Activated T-cell treated with anti-CD3 and anti-CD28 coated beads for 48 hours (primary cell): ENCODE data around the gene CMIP.

Experiments
- DNase-seq: peaks from one replicate; pipeline ENCODE4 v3.0.0-alpha.2; 2020; ENCODE audit warnings: low read depth

CMIP gene

DNA sequence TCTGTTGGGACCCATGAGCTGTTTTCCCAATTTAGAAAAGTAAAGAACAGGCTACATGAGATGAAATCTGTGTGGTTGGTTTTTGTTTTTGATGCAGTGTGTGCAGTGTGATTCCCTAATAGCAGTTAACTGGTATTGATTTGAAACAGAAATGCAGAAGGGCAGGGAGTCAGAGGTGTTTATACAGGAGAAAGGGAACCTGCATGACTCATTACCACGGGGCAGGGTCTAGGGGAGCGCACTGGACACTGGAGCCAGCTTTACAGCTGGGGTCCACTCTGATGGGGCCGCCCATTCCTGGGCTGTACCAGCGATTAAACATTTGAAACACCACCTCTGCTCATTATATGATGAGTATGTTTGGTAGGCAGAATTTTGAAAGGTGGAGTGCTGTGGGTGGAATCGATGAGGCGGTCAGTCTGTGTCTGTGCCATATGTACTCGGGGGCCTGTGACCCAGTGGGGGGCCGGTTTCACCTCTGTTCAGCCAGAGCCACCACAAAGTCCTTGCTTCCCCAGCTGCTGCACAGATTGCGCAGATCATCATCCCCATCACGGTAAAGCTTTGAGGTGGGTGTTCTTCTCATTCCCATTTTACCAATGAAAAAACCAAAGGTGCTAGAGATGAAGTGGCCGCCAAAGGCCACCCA lies 142.5 kb downstream of the CMIP start:
- no peak for DNase-seq

DNA sequence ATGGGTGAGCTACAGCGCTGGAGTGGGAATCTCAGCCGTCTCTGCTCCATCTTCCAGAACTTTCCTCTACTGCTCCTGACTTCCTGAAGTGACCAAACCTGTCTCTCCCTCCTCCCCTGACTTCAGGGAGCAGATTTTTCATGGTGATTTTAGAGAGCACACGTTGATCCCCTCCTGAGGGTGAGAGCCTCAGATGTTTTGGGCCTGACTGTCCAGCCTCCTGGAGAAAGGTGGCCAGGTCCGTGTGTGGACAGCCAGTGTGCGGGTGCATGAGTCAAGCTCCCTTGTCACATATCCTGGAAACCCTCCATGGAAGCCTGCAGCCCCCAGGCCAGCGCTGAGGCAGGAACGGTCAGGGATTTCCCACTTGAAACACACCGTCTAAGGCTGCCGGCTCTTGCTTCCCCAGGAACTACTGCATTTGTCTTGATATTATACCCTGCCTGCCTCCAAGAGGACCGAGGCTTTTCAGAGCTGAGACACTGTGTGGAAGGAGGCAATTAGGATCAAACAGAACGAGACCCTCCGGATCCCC lies 143.1 kb downstream of the CMIP start:
- DNase-seq: no peak

DNA sequence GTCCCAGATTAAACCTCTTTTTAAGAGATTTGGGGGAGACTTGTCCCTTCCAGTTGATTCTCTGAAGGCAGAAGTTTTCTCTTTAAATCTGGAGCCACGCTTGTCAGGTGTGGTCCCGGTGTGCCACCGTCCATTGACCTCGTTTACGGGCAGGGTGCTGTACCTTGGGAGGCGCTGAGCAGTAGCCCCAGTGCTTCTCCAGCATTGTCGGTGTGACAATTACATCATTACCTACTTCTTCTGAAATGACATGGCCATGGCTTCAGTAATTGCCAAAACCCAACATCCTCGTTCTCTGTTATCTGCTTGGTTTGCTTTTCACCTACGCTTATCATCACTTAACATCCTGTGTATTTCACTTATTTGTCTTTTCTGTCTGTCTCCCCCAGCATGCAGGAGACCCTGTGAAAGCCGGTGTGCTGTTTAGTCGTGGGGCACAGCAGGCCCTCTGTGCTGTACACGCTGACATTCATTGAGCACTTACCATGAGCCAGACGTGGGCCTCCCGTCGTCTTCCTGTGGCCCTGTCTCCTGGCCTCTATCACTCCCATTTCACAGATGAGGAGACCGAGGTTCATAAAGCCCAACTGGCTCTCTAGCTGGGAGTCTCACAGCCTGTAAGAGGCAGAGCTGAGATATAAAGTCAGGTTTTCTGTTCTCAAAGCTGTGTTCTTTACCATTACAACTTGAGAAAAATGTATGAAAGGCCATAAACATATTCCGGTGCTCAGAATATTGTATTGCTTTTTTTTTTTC lies 143.9 kb downstream of the CMIP start:
- DNase-seq: no peak

DNA sequence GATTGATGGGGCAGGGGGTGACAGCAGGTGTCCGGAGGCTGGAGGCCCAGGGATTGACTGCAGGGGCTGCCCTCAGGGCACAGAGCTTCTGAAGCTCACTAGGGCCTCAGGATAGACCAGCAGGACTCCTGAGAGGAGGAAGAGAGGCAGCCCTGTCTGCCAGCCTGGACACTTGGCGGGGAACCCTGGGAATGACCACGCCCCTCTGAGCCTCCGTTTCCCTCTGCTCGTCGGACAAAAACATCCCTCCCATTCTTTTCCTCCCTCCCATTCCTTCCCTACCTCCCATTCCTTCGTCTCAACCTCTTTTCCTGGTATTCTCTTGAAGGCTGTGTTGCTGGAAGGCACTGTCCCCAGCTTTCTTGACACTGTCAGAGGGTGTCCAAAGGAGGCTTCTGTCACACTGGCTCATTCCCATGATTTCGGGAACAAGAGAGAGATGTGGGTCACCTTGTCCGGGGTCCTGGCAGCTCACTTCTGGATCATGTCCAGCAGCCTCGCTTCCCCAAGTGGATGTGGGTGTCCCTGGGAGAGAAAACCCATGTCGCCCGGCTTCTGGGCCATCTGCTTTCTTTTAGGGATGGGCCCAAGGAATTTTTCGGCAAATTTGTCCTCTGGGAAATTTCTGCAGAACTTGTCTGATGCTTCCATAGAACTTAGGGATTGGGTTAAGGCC lies 145.5 kb downstream of the CMIP start:
- no peak for DNase-seq

DNA sequence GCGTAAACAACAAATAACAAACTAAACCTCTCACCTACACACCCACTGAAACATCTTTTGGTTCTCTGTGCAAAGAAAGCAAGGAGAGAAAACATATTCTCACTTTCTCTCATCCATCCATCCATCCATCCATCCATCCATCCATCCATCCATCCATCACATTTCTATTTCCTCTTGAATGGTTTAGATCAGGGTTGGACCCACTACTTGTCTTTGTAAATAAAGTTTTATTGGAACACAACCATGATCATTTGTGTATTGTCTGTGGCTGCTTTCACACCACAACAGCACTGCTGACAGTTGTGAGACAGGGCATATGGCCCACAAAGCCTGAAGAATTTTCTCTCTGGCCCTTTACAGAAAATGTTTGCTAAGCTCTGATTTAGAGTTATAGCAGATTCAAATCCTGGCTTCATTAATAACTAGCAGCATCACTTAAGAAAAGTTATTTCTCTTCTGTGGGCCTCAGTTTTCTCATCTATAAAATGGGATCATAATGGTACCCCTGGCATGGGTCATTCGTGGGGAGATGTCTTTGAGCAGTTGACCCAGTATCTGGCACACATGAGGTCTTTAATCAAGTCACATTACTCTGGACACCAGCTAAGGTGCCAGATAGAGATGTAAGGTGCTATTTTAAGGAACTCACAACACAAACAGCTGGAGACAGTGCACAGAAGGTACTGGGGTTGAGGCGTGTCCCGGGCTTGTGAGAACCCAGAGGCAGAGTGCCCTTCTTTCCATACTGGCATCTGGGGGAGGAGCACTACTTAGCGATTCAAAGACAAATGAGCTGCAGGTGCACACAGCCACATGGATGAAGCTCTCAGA lies 146.3 kb downstream of the CMIP start:
- no peak for DNase-seq

DNA sequence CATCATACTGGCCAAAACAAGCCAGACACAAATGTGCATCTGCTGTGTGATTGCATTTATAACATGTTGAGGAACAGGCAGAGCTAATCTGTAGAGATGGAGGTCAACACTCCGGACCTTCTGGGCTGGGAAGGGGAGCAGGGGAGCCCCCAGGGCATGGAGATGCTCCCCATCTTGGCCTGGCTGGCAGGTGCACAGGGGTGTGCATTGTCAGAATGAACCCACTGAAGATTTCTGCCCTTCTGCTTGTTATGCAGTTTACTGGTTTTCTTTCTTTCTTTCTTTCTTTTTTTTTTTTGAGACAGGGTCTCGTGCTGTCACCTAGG lies 146.9 kb downstream of the CMIP start:
- DNase-seq: no peak

DNA sequence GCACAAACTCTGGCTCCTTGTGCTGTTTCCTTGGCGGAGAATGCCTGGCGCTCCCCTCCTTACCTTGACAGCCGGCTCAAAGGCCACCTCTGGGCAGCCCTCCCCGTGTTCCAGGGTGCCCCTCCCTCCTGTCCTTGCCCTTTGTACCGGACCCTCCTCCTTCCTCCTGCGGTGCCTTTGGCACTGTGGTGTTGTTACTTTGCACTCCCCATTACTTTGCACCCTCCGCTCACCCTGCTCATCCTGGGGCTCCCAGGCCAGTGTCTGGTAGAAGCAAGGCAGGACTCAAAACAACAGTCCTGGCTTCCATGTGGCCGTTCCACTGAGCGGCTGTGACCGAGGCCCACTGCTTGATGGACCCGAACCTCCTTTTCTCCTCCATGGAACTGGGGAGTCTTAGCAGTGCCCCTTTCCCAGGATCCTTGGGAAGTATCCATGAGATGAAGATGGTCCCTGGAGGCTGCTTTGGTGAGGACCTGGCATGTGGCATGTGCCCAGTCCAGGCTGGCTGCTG lies 147.8 kb downstream of the CMIP start:
- DNase-seq: no peak

DNA sequence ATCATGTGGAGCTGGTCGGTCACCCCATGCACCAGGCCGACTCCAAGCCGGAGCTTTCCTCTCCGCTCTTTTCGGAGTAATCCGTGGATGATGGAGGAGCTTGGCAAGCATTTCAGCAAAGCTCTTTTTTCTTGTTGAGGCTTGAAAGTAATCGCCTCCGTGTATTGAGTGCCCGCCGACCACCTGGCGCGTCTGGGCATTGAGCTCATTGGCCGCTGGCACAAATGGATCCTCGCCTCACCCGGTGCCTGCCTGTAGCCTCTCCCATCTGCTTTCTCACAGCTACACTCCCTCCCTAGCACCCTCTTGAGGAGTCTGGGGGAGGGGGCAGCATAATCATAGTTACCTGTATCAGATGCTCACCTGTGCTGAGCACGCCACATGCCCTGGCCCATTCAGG lies 148.9 kb downstream of the CMIP start:
- DNase-seq: no peak

DNA sequence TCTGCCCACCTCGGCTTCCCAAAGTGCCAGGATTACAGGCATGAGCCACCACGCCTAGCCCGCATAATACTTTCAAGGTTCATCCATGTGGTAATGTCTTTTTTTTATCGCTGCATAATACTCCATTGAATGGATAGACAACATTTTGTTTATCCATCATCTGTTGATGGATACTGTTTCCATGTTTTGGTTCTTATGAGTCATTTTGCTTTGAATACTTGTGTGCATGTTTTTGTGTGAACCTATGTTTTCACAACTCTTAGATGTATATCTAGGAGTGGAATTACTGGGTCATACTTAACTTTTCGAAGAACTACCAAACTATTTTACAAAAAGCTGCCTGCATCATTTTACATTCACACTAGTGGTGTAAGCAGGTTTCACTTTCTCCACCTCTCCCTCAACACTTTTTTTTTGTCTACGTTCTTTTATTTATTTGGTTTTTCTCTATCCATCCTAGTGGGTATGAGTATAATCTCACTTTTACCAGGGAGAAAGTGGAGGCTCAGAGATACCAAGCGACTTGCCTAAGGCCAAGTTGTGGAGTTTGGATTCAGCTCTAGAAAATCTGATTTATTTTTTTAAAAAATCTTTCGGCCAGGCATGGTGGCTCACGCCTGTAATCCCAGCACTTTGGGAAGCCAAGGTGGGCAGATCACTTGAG lies 151.2 kb downstream of the CMIP start:
- DNase-seq: no peak

DNA sequence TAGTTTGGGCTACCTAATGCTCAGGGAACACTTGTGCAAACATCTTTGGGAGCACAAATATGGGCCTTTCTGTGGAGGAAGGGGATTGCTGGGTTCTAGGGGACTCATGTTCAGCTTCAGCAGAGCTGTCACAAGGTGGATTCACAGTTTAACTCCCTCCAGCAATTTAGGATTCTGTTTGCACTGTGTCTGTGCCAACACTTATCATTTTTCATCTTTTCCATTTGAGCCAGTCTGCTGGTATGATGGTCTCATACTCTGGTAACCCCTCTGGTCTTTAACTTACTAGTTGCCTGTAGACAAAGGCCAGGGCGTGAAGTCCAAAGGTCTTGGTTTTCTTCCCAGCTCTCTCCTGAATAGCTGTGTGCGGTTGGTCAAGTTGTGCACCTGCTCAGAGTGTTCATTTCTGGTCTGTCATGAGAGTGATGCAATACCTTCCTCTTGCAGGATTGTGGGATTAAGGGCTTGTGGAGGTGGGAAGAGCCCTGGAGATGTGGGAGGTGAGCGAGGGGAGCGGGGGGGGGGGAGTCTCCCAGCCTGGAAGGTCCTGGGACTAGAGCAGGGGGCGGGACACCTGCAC lies 152.6 kb downstream of the CMIP start:
- DNase-seq: no peak

DNA sequence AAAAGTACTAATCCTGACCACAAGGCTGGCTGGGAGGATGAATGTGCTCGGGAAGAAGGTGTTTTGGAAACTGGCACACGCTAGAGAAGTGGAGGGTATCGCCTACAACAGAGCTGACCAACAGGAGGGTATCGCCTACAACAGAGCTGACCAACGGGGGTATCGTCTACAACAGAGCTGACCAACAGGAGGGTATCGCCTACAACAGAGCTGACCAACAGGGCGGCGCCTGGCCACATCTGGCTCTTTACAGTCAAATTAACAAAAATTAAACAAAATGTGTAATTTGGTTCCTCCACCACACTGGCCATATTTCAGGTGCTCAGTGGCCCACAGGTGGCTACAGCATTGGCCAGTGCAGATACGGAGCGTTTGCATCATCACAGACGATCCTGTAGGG lies 153.5 kb downstream of the CMIP start:
- no peak for DNase-seq

DNA sequence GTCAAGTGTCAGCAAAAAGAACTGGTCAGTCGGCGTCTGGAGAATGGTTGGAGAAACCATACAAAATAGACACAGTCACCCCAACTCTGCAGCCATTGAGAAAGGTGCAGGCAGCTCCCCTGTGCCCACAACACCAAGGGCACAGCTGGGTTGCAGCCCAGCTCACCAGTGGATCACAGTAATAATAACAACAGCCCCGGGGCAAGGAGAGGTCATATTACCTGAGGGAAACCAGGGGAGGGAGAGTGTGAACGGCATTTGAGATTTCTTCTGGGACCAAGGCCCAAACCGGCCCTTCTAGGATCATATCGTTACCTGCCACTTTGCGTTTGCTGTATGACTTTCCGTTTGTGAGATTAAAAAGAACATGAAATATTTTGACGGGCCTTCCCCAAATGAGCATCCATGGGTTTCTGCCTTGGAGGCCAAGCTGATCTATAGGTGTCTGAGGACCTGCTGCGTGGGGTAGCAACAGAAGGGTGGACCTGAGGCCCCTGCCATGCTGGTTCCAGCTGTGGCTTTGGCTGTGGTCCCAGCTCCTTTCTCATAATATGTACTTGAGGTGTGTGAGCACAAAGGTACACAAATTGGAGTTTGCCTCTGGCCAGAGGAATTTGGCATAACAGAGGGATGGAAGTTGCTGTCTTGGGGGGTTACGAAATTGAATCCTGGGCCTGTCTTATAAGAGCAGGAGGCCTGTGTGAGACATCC lies 154.6 kb downstream of the CMIP start:
- DNase-seq: no peak

DNA sequence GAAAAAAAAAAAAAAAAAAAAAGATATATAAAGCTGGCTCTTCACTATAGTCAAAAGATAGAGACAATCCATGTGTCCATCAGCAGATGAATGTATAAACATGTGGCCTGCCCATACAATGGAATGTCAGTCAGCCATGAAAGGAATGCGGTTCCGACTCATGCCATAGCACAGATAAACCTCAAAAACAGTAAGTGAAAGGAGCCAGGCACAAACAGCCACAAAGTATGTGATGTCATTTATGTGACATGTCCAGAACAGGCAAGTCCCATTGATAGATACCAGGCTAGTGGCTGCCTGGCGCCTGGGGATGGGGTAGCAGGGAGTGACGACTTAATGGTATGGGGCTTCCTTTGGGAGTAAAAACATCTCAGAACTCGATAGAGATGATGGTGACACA lies 155.7 kb downstream of the CMIP start:
- DNase-seq: no peak

DNA sequence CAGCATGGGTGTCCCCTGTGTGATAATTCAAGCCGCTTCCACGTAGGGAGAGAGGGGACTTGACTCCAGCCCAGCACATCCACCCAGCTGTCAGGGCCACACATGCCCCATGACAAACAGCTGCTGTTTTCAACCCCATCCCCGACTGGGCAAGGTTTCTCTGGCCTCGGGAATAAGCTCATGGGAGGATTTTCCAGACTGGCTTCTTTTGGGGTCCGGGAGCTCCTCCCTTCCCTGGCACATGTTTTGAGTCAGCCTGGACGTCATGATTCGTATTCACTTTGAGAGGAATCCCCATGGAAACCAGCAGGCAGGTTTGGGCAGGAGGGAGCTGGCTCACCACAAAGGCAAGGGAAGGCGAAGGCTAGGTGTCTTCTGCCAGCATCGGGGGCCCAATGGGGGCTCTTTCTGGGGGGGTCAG lies 156.4 kb downstream of the CMIP start:
- DNase-seq: no peak

DNA sequence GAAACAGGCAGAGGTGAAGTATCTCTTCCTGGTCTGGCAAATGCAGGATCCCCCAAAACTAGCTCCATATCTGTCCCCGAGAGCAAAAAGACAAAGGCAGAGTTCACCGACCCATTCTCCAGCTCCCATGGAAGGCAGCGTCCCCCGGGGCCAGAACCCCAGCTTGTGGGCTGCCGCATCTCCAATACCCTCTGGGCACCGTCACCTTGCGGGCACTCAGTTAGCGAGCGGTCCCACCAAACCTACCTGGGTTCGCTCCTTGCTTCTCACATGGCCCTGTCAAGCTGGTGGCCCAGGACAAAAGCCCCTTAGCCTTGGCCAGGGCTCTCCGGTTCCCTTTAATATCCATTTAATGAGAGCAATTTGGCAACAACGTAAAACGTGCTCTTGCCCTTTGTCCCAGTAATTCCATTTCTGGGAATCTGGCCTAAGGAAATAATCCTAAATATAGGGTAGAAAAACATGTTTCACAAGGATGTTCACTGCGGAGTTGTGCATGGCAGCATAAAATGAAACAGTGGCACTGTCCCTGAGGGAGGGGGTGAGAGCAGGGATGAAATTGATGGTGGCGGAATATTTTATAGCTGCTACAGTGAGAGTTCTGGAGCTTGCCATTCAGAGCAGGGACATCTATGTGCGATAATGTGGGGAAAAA lies 157.1 kb downstream of the CMIP start:
- DNase-seq: no peak

DNA sequence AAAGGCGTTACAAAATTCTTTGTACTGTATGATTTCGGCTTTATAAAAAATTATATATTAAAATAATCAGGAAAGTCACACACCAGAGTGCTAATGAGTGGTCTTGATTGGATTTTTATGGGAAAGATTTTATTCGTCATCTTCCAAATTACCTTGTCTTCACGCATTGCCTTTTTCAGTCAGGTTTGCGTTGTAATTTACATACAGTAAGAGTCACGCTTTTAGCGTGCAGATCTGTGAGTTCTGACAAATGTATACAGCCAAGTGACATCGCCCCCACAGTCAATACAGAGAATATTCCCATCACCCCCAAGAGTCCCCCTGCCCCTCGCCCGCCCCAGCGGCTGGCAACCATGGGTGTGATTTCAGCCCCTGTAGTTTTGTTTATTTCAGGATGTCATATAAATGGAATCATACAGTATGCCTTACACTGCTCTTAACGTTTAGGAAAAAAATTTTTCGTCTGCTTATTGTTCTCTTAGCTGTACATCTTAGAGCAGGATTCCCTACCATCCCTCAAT lies 157.7 kb downstream of the CMIP start:
- no peak for DNase-seq

DNA sequence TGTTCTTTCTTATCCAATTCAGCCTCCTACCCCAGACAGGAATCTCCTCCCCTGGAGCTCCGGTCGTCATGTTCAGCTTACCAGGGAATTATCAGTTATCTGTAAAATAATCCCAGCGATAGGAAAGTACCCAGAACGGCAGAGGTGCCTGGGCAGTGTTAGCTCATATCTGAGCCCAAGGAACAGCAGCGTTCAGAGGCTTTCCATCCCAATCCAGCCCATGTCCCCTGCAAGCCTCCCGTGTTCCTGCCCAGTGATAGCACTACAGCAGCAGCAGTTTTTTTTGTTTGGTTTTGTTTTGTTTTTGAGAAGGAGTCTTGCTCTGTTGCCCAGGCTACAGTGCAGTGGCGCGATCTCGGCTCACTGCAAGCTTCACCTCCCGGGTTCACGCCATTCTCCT lies 158.2 kb downstream of the CMIP start:
- no peak for DNase-seq

DNA sequence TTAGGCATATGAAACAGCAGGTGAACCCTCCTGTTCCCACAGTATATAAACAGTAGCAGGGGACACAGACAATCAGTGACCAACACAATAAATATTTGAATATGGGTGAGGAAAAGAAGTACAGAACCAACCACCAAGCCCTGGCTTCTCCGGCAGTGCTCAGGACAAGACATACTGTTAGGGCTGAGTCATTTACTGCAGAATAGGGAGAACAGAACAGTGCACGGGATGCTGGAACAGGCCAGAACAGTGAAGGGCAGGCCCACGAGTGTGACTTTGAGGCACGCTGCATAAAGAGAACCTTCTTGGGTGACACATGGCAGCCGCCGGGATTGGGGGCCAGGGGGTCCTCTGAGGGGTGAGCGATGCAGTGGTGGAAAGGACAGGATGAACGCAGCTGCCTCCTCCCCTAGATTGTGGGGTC lies 160.4 kb downstream of the CMIP start:
- DNase-seq: no peak

DNA sequence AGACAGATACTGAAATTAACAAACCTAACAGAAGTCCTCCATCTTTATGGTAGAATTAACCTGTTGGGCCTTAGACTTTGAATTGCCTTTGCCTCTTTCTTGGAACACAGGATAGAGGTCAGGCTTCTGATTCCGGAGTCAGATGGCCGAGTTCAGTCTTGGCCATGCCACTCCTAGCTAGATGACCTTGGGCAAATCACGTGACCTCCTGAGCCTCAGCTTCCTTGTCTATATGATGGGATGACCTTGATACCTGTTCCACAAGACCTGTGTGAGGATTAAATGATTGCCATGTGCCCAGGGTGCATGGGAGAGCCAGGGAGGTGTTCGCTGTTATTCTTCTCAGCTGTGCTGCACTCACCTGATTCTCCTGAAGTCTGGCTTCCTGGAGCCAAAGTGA lies 161.4 kb downstream of the CMIP start:
- no peak for DNase-seq

DNA sequence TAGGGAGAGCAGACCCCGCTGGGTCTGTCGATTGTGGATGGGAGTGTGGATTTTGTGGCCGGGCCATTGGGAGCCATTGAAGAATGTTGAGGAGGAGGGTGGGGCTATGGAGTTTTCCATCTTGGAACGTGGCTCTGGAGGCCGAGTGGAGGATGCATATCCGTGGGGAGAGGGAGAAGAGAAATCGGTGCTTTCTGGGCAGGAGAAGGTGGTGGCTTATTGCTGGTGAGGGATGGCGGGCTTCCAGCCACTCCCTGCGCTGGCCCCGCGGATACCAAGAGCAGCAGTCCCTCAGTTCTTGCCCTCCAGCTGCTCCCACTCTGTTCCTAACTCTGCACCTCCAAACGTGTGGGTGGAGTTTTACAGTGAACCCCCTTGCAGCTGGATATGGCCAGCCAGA lies 162.4 kb downstream of the CMIP start:
- DNase-seq: no peak
